LNCaP clone FGC (cell line): ENCODE data around the gene ZNF446.

Source experiments
- DNase-seq: peaks from one replicate; pipeline ENCODE4 v3.0.0-alpha.2; 2011; ENCODE audit warnings: low read depth
- H3K4me3 ChIP-seq: 2 replicates; pipeline ENCODE4 v1.5.1; 2011; ENCODE audit warnings: mild to moderate bottlenecking, low read depth, low read length, control low read depth
- TF ChIP-seq, protein P1 (sequence below): IDR thresholded peaks from 2 replicates; pipeline ENCODE4 v1.5.1; 2012; ENCODE audit warnings: mild to moderate bottlenecking; ENCODE audit not compliant: control insufficient read depth, insufficient read depth; ENCODE audit errors: extremely low read depth

The ZNF446 gene

DNA sequence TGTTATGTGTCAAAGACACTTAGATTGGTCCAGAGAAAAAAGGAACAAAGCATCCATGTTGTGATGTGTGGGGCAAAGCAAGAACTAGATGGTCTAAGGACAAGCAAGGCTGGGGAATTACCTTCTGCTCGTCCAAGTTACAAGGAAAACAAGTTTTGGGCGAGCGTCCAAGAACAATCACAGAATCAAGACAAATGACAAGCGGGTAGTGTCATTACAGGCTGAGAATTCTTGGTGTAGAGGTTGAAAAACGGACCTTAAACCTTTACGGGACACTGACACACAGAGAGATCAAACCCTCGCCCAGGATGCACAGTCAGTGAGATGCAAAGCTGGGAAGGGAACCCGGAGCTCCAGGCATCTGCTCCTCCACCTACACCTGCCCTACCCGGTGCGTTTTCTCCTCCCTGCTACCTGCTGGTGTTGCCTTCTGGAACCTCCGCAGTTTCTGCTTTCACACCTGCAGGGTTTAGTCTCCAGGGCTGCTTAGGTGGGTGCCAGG, 25.2 kb upstream of the ZNF446 start:
- TF ChIP-seq, protein P1, sequence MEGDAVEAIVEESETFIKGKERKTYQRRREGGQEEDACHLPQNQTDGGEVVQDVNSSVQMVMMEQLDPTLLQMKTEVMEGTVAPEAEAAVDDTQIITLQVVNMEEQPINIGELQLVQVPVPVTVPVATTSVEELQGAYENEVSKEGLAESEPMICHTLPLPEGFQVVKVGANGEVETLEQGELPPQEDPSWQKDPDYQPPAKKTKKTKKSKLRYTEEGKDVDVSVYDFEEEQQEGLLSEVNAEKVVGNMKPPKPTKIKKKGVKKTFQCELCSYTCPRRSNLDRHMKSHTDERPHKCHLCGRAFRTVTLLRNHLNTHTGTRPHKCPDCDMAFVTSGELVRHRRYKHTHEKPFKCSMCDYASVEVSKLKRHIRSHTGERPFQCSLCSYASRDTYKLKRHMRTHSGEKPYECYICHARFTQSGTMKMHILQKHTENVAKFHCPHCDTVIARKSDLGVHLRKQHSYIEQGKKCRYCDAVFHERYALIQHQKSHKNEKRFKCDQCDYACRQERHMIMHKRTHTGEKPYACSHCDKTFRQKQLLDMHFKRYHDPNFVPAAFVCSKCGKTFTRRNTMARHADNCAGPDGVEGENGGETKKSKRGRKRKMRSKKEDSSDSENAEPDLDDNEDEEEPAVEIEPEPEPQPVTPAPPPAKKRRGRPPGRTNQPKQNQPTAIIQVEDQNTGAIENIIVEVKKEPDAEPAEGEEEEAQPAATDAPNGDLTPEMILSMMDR = no peak
- peak overlapping the region; percentile 79 for H3K4me3 ChIP-seq
- DNase-seq = peak; percentile 66

DNA sequence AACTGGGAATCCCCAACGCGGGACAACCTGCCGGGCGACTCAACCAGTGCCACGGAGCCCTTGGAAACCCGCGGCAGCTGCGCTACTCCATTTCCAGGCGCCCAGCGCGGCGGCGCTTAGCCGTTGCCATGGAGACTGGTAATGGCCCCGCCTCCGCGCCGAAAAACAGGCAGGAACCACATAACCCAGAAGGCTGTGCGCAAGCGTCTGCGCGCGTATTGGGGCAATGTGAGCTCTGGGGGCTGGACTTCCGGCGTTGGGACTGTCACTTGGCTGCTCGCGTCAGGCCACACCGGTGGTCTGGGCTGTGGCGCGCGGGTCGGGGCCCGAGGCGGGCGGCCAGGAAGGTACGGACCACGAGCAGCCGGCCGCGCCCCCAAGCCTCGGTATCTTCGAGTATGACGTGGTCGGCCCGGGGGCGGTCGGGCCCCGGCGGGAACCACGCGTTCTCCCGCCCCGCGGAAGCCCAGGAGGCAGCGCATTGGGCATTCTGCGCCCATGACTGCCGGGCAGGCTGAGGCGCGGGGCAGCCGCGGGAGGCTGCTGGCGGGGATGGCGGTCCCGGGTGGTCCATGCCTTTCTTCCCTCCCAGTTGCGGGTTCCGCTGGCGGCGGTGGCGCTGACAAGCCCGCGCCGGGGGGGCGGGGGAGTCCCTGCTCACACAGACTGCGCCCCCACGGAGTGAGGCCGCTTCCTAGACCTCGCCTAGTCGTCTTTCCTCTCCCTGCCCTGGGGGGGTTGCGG, 24.6 kb upstream of the ZNF446 start, which contains the start of gene ZNF324B:
ZNF324B (plus strand) TSS at position 265 of the 744 bp plus-strand sequence. CDS start 2,080 bp downstream, outside the sequence.
- peak; percentile 87 for DNase-seq
- peak within 1 kb of the TSS; percentile 79 for H3K4me3 ChIP-seq
- TF ChIP-seq, protein P1 = 0 out of 2 replicates have a peak, but pooled peaks have one; percentile 1

DNA sequence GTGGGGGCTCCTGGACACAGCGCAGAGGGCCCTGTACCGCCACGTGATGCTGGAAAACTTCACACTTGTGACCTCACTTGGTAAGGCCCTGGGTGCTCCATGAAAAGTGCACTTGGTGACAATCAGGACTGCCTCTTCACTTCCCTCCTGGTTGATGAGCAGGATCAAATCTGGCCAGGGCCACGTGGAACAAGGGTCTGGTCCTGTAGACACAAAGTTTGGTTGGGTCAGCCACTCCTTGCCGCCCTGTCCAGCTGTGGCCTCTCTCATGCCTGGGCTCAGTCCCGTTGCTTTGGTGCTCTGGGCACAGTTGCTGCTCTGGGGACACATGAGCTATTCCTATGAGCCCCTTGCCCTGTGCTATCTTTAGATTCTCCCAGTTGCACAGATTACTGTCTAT, 22.4 kb upstream of the ZNF446 start:
- DNase-seq = no peak
- TF ChIP-seq, protein P1 = no peak
- H3K4me3 ChIP-seq = no peak overlapping the region

DNA sequence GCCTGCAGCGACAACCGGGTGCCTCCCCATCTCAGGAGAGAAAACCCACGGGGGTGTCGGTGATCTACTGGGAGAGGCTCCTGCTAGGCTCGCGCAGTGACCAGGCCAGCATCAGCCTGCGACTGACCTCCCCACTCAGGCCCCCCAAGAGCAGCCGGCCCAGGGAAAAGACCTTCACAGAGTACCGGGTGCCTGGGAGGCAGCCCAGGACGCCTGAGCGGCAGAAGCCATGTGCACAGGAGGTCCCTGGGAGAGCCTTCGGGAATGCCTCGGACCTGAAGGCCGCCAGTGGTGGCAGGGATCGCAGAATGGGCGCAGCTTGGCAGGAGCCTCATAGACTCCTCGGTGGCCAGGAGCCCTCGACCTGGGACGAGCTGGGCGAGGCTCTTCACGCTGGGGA, 20.8 kb upstream of the ZNF446 start:
- TF ChIP-seq, protein P1 = no peak
- no peak for DNase-seq
- no peak overlapping the region for H3K4me3 ChIP-seq

DNA sequence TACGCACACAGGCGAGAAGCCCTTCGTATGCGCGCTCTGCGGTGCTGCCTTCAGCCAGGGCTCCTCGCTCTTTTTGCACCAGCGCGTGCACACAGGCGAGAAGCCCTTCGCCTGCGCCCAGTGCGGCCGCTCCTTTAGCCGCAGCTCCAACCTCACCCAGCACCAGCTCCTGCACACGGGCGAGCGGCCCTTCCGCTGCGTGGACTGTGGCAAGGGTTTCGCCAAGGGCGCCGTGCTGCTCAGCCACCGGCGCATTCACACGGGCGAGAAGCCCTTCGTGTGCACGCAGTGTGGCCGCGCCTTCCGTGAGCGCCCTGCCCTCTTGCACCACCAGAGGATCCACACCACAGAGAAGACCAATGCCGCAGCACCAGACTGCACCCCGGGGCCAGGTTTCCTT, 20.0 kb upstream of the ZNF446 start:
- H3K4me3 ChIP-seq = no peak overlapping the region
- TF ChIP-seq, protein P1 = no peak
- DNase-seq = no peak

DNA sequence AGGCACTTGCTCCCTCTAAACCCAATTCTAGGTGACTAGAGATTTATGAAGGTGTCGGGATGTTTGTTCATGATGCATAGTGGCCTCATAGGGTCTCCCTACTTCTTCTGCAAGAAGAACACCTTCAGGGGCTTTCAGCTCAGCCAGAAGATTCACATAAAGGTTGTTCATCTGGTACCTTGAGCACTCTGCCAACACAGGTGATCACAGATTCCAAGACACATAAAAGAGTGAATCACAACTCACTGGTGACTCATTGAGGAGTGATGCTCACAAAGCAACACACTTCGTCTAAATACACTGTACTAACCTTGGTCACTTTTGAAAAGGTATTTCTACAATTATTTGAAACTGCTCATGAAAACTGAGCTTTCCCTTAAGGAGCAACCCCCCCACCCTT, 16.1 kb upstream of the ZNF446 start:
- no peak overlapping the region for H3K4me3 ChIP-seq
- no peak for DNase-seq
- TF ChIP-seq, protein P1 = no peak

DNA sequence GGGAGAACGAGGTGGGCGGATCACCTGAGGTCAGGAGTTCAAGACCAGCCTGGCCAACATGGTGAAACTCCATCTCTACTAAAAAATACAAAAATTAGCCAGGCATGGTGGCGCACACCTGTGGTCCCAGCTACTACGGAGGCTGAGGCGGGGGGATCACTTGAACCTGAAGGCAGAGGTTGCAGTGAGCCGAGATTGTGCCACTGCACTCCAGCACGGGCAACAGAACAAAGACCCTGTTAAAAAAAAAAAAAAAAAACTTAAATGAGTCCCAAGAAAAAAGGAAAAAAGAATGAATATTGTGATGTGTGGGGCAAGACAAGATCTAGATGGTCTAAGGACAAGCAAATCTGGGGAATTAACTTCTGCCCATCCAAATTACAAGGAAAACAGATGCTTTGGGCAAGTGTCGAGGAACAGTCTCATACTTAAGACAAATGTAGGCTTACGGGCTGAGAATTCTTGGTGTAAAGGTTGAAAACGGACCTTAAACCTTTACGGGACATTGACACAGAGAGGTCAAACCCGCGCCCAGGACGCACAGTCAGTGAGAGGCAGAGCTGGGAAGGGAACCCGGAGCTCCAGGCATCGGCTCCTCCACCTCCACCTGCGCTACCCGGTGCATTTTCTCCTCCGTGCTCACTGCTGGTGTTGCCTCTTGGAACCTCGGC, 9.9 kb upstream of the ZNF446 start:
- no peak for DNase-seq
- peak overlapping the region; percentile 97 for H3K4me3 ChIP-seq
- TF ChIP-seq, protein P1 = no peak
